Osteoblast (primary cell): ENCODE data around the gene SPTY2D1. TPM values are rescaled to one million over a fixed set of nuclear protein-coding genes. Genes with fewer than 3 reads are reported as not detected.
"Not testable (repeated sequence)": the region's sequence is repeated elsewhere in the genome, so short reads cannot be mapped to it uniquely, and the experiment has no call there.

Source experiments
- DNase-seq: peaks from one replicate; pipeline ENCODE4 v3.0.0; 2011; ENCODE audit warnings: low spot score, mixed read lengths; ENCODE audit not compliant: insufficient read length; ENCODE audit errors: missing footprints
- H2AFZ ChIP-seq: 2 replicates; pipeline ENCODE4 v1.6.0; 2011; ENCODE audit warnings: mild to moderate bottlenecking, low read length
- H3K27ac ChIP-seq: 2 replicates; pipeline ENCODE4 v1.5.1; 2011; ENCODE audit warnings: mild to moderate bottlenecking, low read depth, low read length, moderate library complexity
- H3K27me3 ChIP-seq: 2 replicates; pipeline ENCODE4 v1.6.0; 2012; ENCODE audit warnings: mild to moderate bottlenecking, control low read depth, inconsistent platforms, low read length, moderate library complexity; ENCODE audit not compliant: insufficient read depth
- H3K36me3 ChIP-seq: 2 replicates; pipeline ENCODE4 v1.5.1; 2011; ENCODE audit warnings: mild to moderate bottlenecking, low read length, control low read depth, moderate library complexity; ENCODE audit not compliant: insufficient read depth
- H3K4me1 ChIP-seq: 2 replicates; pipeline ENCODE4 v1.5.1; 2011; ENCODE audit warnings: mild to moderate bottlenecking, low read length, control low read depth, moderate library complexity; ENCODE audit not compliant: insufficient read depth
- H3K4me2 ChIP-seq: 2 replicates; pipeline ENCODE4 v1.6.0; 2011; ENCODE audit warnings: mild to moderate bottlenecking, low read length; ENCODE audit not compliant: insufficient read depth
- H3K4me3 ChIP-seq: fragments of 200-600 bp; sonication (generic); 3 replicates; pipeline ENCODE4 v1.5.1; 2012; ENCODE audit warnings: mild to moderate bottlenecking, low read length, inconsistent platforms; ENCODE audit not compliant: insufficient read depth
- H3K79me2 ChIP-seq: 2 replicates; pipeline ENCODE4 v1.6.0; 2012; ENCODE audit warnings: mild to moderate bottlenecking, low read length, control low read depth, inconsistent platforms; ENCODE audit not compliant: insufficient read depth
- H3K9me3 ChIP-seq: 2 replicates; pipeline ENCODE4 v1.5.1; 2011; ENCODE audit warnings: low read depth, low read length, control low read depth
- H4K20me1 ChIP-seq: 2 replicates; pipeline ENCODE4 v1.6.0; 2012; ENCODE audit warnings: mild to moderate bottlenecking, low read length, control low read depth; ENCODE audit not compliant: insufficient read depth
- total RNA-seq: library from RNA; depleted of rRNA; stranded (reverse); fragments of >200 nt; gene quantifications from 2 replicates; pipeline ENCODE4 v1.2.3, GENCODE V29; 2012
- TF ChIP-seq, protein P1 (sequence below): IDR thresholded peaks from 2 replicates; pipeline ENCODE4 v1.5.1; 2011; ENCODE audit warnings: mild to moderate bottlenecking, low read depth, low read length, moderate library complexity; ENCODE audit errors: extremely low read depth

The SPTY2D1 gene
- total RNA-seq, 1 donor, result 21.0 TPM

GRCh38 chr11:18669219-18669596 lies 35.1 kb upstream of the SPTY2D1 start:
- no peaks in the 10 kb centered on the region for H3K9me3 ChIP-seq
- H3K4me2 ChIP-seq, result peak overlapping the region; percentile 69
- no peak overlapping the region for H2AFZ ChIP-seq
- peak overlapping the region; percentile 46 for H3K4me3 ChIP-seq
- H3K27me3 ChIP-seq, result no peaks in the 10 kb centered on the region
- H4K20me1 ChIP-seq, result no peaks in the 10 kb centered on the region
- no peak for DNase-seq
- H3K79me2 ChIP-seq, result no peaks in the 10 kb centered on the region
- peaks cover 11% of the 10 kb centered on the region for H3K4me1 ChIP-seq
- TF ChIP-seq, protein P1, sequence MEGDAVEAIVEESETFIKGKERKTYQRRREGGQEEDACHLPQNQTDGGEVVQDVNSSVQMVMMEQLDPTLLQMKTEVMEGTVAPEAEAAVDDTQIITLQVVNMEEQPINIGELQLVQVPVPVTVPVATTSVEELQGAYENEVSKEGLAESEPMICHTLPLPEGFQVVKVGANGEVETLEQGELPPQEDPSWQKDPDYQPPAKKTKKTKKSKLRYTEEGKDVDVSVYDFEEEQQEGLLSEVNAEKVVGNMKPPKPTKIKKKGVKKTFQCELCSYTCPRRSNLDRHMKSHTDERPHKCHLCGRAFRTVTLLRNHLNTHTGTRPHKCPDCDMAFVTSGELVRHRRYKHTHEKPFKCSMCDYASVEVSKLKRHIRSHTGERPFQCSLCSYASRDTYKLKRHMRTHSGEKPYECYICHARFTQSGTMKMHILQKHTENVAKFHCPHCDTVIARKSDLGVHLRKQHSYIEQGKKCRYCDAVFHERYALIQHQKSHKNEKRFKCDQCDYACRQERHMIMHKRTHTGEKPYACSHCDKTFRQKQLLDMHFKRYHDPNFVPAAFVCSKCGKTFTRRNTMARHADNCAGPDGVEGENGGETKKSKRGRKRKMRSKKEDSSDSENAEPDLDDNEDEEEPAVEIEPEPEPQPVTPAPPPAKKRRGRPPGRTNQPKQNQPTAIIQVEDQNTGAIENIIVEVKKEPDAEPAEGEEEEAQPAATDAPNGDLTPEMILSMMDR, result no peak
- no peaks in the 10 kb centered on the region for H3K36me3 ChIP-seq
- no peak overlapping the region for H3K27ac ChIP-seq

DNA sequence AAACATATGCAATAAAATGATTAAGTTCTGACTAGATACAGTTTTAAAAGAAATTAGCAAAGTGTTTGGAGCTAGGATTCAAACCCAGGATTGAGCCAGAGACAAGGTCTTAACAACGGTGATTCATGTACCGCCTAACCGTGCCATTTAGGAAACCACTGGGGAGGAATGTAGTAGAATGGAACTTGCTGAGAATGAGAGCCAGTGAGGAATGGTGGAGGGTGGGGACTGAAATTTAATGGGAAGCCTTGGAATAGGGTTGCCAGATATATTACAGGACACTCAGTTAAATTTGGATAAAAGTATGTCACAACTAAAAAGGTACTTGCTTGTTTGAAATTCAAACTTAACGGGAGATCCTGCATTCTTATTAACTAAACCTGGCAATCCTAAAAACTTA lies 34.0 kb upstream of the SPTY2D1 start:
- no peak overlapping the region for H3K27ac ChIP-seq
- no peaks in the 10 kb centered on the region for H3K27me3 ChIP-seq
- H3K4me2 ChIP-seq, result no peak overlapping the region
- no peaks in the 10 kb centered on the region for H4K20me1 ChIP-seq
- H2AFZ ChIP-seq, result peak overlapping the region; percentile 56
- TF ChIP-seq, protein P1, result no peak
- H3K4me1 ChIP-seq, result peaks cover 11% of the 10 kb centered on the region
- no peaks in the 10 kb centered on the region for H3K36me3 ChIP-seq
- no peak overlapping the region for H3K4me3 ChIP-seq
- DNase-seq, result no peak
- no peaks in the 10 kb centered on the region for H3K79me2 ChIP-seq
- no peaks in the 10 kb centered on the region for H3K9me3 ChIP-seq

DNA sequence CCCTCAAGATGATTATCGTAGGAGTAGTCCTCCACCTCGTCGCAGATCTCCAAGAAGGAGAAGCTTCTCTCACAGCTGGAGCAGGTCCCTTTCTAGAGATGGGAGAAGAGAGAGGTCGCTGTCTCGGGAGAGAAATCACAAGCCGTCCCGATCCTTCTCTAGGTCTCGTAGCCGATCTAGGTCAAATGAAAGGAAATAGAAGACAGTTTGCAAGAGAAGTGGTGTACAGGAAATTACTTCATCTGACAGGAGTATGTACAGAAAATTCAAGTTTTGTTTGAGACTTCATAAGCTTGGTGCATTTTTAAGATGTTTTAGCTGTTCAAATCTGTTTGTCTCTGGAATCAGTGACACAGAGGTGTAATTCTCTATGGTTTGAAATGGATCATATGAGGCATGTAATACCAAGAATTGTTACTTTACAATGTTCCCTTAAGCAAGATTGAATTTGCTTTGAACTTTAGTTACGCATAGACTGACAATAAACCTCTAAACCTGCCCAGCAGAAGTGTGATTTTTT lies 31.3 kb upstream of the SPTY2D1 start:
- H3K4me1 ChIP-seq, result peaks cover 11% of the 10 kb centered on the region
- H4K20me1 ChIP-seq, H3K27me3 ChIP-seq, H3K9me3 ChIP-seq, H3K27ac ChIP-seq, H3K79me2 ChIP-seq, H3K4me2 ChIP-seq, H3K4me3 ChIP-seq, DNase-seq, H3K36me3 ChIP-seq, H2AFZ ChIP-seq: not testable (repeated sequence)

- no peaks in the 10 kb centered on the region for H3K27me3 ChIP-seq
- H3K4me3 ChIP-seq, result no peak overlapping the region
- H3K79me2 ChIP-seq, result no peaks in the 10 kb centered on the region
- TF ChIP-seq, protein P1, result no peak
- H3K36me3 ChIP-seq, result no peaks in the 10 kb centered on the region
- DNase-seq, result no peak
- H3K27ac ChIP-seq, result no peak overlapping the region
- no peak overlapping the region for H2AFZ ChIP-seq
- H3K9me3 ChIP-seq, result no peaks in the 10 kb centered on the region
- no peak overlapping the region for H3K4me2 ChIP-seq
- H3K4me1 ChIP-seq, result no peaks in the 10 kb centered on the region
- H4K20me1 ChIP-seq, result no peaks in the 10 kb centered on the region
These were observed 23.5 kb upstream of the SPTY2D1 start for GRCh38 chr11:18657673-18658072.
